SU-DHL-6 (cell line): ENCODE results near the gene EVC.

Experiments
- EZH2phosphoT487 ChIP-seq: fragments of 200-600 bp; sonication (generic), shearing (Covaris generic); conservative IDR thresholded peaks from 2 replicates; pipeline ENCODE4 v1.6.1; 2018; ENCODE audit warnings: mild to moderate bottlenecking, antibody characterized with exemption, low read length, moderate library complexity, mixed read lengths
- TF ChIP-seq, protein P1 (sequence below): fragments of 200-600 bp; sonication (generic); IDR thresholded peaks from one replicate; pipeline ENCODE4 v1.5.1; 2017; ENCODE audit warnings: antibody characterized with exemption, mild to moderate bottlenecking, low read length, moderate library complexity; ENCODE audit not compliant: insufficient read depth, poor library complexity, severe bottlenecking

DNA sequence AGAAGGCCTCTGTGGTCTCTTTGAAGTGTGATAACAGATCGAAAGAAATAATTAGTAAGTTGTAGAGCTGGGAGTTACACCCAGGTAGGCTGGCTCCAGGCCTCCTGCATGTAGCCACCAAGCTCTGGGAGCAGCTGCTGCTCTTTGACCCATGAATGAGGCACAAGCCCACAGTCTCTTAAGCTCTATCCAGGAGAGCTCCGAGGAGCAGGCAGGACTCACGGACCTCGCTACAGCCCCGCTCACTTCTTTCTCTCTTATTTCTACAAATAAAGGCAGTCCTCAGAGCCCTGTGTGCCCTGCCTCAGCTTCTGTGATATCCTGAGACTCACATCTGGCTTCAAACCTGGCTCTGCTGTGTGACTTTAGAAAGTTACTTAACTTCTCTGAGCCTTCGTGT is 86.9 kb downstream of the EVC start:
- TF ChIP-seq, protein P1, sequence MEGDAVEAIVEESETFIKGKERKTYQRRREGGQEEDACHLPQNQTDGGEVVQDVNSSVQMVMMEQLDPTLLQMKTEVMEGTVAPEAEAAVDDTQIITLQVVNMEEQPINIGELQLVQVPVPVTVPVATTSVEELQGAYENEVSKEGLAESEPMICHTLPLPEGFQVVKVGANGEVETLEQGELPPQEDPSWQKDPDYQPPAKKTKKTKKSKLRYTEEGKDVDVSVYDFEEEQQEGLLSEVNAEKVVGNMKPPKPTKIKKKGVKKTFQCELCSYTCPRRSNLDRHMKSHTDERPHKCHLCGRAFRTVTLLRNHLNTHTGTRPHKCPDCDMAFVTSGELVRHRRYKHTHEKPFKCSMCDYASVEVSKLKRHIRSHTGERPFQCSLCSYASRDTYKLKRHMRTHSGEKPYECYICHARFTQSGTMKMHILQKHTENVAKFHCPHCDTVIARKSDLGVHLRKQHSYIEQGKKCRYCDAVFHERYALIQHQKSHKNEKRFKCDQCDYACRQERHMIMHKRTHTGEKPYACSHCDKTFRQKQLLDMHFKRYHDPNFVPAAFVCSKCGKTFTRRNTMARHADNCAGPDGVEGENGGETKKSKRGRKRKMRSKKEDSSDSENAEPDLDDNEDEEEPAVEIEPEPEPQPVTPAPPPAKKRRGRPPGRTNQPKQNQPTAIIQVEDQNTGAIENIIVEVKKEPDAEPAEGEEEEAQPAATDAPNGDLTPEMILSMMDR, result no peak
- TF ChIP-seq EZH2phosphoT487, result no peak
